Epithelial cell of proximal tubule (primary cell): ENCODE results near the gene ZSWIM6. TPM values are rescaled to one million over a fixed set of nuclear protein-coding genes. Genes with fewer than 3 reads are reported as not detected.
"Not testable (repeated sequence)": the region's sequence is repeated elsewhere in the genome, so short reads cannot be mapped to it uniquely, and the experiment has no call there.

ENCODE experiments used
- DNase-seq: peaks from one replicate; pipeline ENCODE4 v3.0.0-alpha.2; 2011; ENCODE audit warnings: low read depth
- H3K4me3 ChIP-seq: 2 replicates; pipeline ENCODE4 v1.5.1; 2011; ENCODE audit warnings: low read depth, mild to moderate bottlenecking, low read length
- total RNA-seq: library from RNA; depleted of rRNA; stranded (reverse); fragments of >200 nt; gene quantifications from 2 replicates; pipeline ENCODE4 v1.2.3, GENCODE V29; 2015
- TF ChIP-seq, protein P1 (sequence below): conservative IDR thresholded peaks from 2 replicates; pipeline ENCODE4 v1.5.1; 2012; ENCODE audit warnings: low read depth, mild to moderate bottlenecking, low read length

The ZSWIM6 gene
- total RNA-seq, 1 donor from 2014 or later = 8.2 TPM

- no peak for DNase-seq
- TF ChIP-seq, protein P1, sequence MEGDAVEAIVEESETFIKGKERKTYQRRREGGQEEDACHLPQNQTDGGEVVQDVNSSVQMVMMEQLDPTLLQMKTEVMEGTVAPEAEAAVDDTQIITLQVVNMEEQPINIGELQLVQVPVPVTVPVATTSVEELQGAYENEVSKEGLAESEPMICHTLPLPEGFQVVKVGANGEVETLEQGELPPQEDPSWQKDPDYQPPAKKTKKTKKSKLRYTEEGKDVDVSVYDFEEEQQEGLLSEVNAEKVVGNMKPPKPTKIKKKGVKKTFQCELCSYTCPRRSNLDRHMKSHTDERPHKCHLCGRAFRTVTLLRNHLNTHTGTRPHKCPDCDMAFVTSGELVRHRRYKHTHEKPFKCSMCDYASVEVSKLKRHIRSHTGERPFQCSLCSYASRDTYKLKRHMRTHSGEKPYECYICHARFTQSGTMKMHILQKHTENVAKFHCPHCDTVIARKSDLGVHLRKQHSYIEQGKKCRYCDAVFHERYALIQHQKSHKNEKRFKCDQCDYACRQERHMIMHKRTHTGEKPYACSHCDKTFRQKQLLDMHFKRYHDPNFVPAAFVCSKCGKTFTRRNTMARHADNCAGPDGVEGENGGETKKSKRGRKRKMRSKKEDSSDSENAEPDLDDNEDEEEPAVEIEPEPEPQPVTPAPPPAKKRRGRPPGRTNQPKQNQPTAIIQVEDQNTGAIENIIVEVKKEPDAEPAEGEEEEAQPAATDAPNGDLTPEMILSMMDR = no peak
- H3K4me3 ChIP-seq = no peak overlapping the region
Measured at GRCh38 chr5:61419106-61419505, 87.0 kb downstream of the ZSWIM6 start.

- no peak for DNase-seq
- TF ChIP-seq, protein P1 = no peak
- no peak overlapping the region for H3K4me3 ChIP-seq
Measured at GRCh38 chr5:61420016-61420415, 88.0 kb downstream of the ZSWIM6 start.

DNA sequence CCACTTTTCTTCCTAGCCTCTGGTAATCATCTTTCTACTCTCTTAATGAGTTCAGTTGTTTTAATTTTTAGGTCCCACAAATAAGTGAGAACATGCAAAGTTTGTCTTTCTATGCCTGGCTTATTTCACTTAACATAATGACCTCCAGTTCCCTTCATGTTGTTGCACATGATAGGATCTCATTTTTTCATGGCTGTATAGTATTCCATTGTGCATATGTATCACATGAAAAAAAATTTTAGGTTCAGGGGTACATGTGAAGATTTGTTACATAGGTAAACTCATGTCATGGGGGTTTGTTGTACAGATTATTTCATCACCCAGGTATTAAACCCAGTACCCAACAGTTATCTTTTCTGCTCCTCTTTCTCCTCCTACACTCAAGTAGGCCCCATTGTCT lies 89.2 kb downstream of the ZSWIM6 start:
- not testable (repeated sequence) for DNase-seq, H3K4me3 ChIP-seq

DNA sequence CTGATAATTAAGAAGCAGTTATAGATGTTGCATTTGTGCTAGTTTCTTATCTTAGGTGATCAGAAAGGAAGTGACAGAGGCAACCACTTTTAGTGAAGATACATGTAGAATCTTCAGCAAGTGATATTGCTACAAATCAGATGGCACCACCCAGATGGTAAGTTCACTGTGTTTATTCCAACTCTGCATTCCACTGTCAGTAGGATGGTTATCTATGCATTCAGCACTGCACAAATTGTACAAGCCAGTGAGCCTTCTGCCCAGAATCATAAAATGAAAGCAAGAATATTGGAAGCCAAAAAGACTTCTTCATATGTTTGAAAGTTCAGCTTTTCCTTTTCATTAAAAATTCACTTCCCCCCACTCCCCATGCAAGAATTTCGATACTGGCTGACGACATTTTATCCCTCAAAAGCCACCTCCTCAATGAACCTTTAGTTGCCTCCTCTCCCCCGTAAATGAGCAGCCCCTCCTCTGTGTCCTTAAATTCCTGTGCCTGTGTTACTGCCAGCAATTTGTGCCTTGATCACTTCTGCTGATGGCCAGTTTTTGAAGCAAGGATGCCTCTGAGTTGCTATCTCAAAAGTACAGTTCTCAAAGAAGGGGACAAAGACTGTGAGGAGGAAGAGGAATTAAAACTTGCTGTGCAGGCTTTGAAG lies 91.6 kb downstream of the ZSWIM6 start:
- TF ChIP-seq, protein P1 = no peak
- no peak overlapping the region for H3K4me3 ChIP-seq
- no peak for DNase-seq

DNA sequence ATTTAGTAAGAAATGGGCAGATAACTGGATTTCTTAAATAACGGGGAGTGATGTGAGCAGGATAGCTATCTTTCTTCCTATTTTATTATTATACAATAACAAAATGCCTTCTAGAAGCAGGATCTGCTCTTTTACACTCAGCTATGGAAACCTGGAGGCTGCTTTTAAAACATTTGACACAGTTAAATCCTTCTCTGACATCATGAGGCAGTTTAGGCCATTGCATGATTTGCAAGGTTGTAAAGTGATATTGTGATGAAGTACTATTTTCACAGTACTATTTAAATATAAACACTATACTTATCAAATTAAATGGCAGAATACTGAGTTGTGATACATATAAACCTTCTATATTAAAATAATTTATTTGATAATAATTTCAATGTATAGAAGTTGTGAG lies 93.9 kb downstream of the ZSWIM6 start:
- H3K4me3 ChIP-seq = no peak overlapping the region
- TF ChIP-seq, protein P1 = no peak
- no peak for DNase-seq

DNA sequence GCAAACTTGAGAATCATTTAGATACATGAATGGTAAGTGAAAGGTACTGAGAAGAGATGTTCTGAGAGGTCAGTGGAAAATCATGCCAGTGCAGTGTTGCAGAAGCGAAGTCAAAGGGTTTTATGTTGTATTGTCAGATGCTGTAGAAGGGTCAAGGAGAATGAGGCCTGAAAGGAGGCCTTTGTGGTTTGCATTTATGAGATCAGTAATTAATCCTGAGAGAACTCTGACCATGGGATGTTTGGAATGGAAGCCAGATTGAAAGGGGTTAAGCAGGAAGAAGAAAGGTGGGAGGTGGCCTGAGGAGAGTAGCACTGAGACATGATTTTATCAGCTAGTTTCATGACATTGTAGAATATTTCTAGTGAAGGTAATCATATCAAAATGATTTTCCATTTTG lies 97.8 kb downstream of the ZSWIM6 start:
- TF ChIP-seq, protein P1 = no peak
- no peak overlapping the region for H3K4me3 ChIP-seq
- no peak for DNase-seq

- DNase-seq = no peak
- TF ChIP-seq, protein P1 = no peak
- no peak overlapping the region for H3K4me3 ChIP-seq
Measured at GRCh38 chr5:61431923-61432620, 100.0 kb downstream of the ZSWIM6 start.
